ENCODE measurements around the gene ZNF701.

The ZNF701 gene

DNA sequence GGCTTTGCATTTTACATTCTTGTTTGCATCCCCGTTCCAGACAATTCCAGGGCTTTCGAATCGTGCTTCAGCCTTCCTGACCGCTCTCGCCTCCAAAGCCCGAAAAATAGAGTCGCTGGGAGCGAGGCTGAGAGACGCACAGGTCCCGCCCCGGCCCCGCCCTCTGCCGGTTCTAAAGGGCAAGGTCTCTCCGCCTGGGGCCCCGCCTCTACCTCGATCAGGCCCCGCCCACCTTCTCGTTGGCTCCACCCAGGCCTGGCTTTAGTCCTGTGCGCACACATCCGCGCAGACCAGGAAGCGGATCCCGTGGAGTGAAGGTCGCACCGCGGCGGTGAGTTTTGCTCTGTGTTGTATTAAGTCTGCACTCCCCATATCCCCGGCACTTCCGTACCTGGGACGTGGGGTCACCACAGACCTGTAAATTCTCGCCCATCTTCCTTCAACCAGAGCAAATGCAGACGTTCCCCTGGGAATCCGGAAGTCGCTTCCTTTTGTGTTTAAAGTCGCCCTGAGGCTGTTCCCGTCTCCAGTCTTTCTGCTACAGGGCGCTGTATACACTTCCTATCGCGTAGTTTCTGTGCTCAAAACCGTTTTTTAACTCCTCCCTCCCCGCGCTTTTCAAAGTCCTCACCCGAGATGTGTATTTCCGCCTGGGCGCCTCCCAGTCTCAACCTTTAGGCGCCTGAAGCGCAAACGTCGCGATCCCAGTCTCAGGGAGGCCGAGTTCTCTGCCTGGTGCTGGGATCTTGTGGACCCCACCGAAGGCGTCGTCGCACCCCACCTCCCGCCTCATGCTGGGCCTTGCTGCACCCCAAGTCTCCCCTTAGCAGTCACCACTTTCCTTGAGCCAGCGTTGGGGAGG is at the start of gene ZNF701:
Gene ZNF701 (plus strand): TSS at position 288 of the 862 bp plus-strand sequence. CDS start 3,861 bp downstream, outside the sequence.
- DNase-seq (ENCODE audit: low spot score), result peak; percentile 89
- TF ChIP-seq, protein P1, sequence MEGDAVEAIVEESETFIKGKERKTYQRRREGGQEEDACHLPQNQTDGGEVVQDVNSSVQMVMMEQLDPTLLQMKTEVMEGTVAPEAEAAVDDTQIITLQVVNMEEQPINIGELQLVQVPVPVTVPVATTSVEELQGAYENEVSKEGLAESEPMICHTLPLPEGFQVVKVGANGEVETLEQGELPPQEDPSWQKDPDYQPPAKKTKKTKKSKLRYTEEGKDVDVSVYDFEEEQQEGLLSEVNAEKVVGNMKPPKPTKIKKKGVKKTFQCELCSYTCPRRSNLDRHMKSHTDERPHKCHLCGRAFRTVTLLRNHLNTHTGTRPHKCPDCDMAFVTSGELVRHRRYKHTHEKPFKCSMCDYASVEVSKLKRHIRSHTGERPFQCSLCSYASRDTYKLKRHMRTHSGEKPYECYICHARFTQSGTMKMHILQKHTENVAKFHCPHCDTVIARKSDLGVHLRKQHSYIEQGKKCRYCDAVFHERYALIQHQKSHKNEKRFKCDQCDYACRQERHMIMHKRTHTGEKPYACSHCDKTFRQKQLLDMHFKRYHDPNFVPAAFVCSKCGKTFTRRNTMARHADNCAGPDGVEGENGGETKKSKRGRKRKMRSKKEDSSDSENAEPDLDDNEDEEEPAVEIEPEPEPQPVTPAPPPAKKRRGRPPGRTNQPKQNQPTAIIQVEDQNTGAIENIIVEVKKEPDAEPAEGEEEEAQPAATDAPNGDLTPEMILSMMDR (IDR thresholded peaks at IDR 0.05; ENCODE audit: extremely low read depth, insufficient read depth, missing control alignments), result no peak
- in situ Hi-C loops (cut with MboI; ENCODE audit: low pct_unique_long_range_greater_than_20kb, low sequenced_read_pairs, unreplicated experiment), result no loop called here

DNA sequence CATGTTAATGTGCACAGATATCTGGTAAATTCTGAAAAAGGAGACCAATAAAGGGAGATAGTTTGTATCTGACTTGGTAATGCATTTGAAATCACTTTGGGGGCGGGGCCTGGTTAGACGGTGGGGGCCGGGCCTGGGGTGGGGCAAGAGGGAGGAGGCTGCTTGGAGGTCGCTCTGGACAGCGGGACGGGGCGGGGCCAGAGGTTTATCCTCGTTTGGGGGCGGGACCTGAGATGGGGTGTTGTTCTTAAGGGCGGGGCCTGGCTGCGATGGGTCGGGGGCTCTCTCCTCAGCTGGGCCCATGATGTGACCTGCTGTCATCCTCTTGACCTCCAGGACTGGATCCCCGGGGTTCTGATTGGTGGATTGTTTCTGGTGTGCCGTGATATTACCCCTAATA is 47.5 kb upstream of the ZNF701 start:
- DNase-seq (ENCODE audit: low spot score), result no peak
- TF ChIP-seq, protein P1 (IDR thresholded peaks at IDR 0.05; ENCODE audit: extremely low read depth, insufficient read depth, missing control alignments), result no peak
- in situ Hi-C loops (cut with MboI; ENCODE audit: low pct_unique_long_range_greater_than_20kb, low sequenced_read_pairs, unreplicated experiment), result no loop called here

DNA sequence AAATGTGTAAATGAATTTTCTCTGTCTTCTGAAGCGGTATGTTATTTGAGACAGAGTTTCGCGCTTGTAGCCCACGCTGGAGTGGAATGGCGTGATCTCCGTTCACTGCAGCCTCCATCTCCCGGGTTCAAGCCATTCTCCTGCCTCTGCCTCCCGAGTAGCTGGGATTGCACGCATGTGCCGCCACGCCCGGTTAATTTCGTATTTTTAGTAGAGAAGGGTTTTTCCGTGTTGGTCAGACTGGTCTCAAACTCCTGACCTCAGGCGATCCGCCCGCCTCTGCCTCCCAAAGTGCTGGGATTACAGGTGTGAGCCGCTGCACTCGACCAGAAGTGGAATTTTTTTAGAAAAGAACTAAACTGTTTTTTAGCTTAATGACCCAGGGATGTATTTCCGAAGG is 46.0 kb upstream of the ZNF701 start:
- TF ChIP-seq, protein P1 (IDR thresholded peaks at IDR 0.05; ENCODE audit: extremely low read depth, insufficient read depth, missing control alignments), result no peak
- in situ Hi-C loops (cut with MboI; ENCODE audit: low pct_unique_long_range_greater_than_20kb, low sequenced_read_pairs, unreplicated experiment), result no loop called here

DNA sequence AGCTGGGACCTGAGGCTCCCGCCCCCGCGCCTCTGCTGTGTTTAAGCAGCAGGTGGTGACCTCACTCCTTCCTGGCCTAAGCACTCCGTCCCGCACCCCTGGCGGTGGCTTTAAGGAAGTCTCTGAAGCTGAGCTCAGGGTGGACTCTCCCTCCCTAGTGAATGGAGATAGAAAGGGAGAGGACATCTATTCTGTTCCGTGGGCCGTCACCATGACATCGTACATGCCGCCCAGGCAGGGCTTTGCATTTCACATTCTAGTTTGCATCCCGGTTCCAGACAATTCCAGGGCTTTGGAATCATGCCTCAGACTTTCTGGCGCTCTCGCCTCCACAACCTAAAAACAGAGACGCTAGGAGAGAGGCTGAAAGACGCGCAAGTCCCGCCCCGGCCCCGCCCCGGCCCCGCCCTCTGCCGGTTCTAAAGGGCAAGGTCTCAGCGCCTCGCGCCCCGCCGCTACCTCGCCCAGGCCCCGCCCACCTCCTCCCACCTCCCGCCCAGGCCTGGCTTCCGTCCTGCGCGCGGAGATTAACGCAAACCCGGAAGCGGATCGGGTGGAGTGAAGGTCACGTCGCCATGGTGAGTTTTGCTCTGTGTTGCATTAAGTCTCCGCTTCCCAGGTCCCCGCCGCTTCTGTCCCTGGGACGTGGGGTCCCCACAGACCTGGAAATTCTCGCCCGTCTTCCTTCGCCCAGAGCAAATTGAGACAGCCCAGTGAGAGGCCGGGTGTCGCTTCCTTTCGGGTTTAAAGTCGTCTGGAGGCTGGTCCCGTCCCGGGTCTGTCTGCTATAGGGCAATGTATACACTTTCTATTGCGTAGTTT is 42.7 kb upstream of the ZNF701 start, which contains the start of gene ZNF808:
Gene ZNF808 (plus strand): TSS at position 535 of the 822 bp plus-strand sequence. CDS start 15,617 bp downstream, outside the sequence.
- in situ Hi-C loops (cut with MboI; ENCODE audit: low pct_unique_long_range_greater_than_20kb, low sequenced_read_pairs, unreplicated experiment), result no loop called here
- TF ChIP-seq, protein P1 (IDR thresholded peaks at IDR 0.05; ENCODE audit: extremely low read depth, insufficient read depth, missing control alignments), result peak; percentile 46
- peak; percentile 92 for DNase-seq (ENCODE audit: low spot score)

More for the DNA sequence above, 46.0 kb upstream of the ZNF701 start:
- no peak for DNase-seq (ENCODE audit: low spot score)

DNA sequence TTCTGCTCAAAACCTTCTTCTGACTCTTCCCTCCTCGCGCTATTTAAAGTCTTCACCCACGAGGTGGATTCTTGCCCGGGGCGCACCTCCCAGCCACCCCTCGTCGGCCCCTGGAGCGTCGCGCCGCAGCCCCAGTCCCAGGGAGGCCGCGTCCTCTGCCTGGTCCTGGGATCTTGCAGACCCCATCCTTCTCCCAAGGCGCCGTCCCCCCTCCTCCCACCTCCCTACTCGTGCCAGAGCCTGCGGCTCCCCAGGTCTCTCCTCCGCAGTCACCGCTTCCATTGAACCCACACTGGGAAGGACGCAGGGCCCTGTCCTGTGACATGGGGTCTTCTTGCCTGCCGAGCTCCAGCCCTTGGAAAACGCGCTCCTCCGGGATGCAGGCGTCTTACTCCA is 42.1 kb upstream of the ZNF701 start:
- no peak for DNase-seq (ENCODE audit: low spot score)
- in situ Hi-C loops (cut with MboI; ENCODE audit: low pct_unique_long_range_greater_than_20kb, low sequenced_read_pairs, unreplicated experiment), result no loop called here
- TF ChIP-seq, protein P1 (IDR thresholded peaks at IDR 0.05; ENCODE audit: extremely low read depth, insufficient read depth, missing control alignments), result no peak

DNA sequence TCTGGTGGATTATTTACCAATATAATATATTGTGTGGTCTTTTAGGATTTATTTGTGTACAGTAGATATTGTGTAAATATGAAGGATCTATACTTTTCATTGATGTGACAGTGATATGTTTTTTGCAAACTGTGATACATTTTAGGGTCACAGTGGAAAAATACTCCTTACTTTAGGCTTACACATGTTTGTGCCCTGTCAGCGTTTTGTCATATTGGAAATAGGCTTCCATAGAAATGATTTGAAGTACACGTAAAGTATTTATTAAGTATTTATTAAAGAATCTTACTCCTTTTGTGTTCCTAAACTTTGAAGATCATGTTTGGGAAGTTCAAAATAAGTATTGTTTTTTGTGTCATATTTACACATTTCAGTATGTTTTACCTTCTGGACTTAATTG is 37.6 kb upstream of the ZNF701 start:
- in situ Hi-C loops (cut with MboI; ENCODE audit: low pct_unique_long_range_greater_than_20kb, low sequenced_read_pairs, unreplicated experiment), result no loop called here
- TF ChIP-seq, protein P1 (IDR thresholded peaks at IDR 0.05; ENCODE audit: extremely low read depth, insufficient read depth, missing control alignments), result no peak
- DNase-seq (ENCODE audit: low spot score), result no peak
